WTC11 (cell line): ENCODE data around the gene PGPEP1.

ENCODE experiments used
- GRHL2 ChIP-seq: fragments of 250-450 bp; sonication (Bioruptor Pico); IDR thresholded peaks from 2 replicates; pipeline ENCODE4 v1.8.0; 2022; ENCODE audit warnings: mild to moderate bottlenecking, moderate library complexity; ENCODE audit not compliant: insufficient replicate concordance, severe bottlenecking
- NR3C1 ChIP-seq: sonication (generic); formaldehyde crosslinking; conservative IDR thresholded peaks from 2 replicates; pipeline ENCODE4 v1.8.1; 2023; ENCODE audit warnings: low read depth, mild to moderate bottlenecking, missing genetic modification reagents
- SP1 ChIP-seq: sonication (generic); formaldehyde crosslinking; conservative IDR thresholded peaks from 2 replicates; pipeline ENCODE4 v1.8.1; 2022; ENCODE audit warnings: missing genetic modification reagents
- ZNF416 ChIP-seq: fragments of 250-450 bp; sonication (Bioruptor Pico); IDR thresholded peaks from 2 replicates; pipeline ENCODE4 v1.9.0; 2021; ENCODE audit warnings: mild to moderate bottlenecking, inconsistent platforms
- TF ChIP-seq, protein P1 (sequence below): fragments of 200-600 bp; IDR thresholded peaks from 2 replicates; pipeline ENCODE4 v1.8.0; 2022; ENCODE audit warnings: antibody characterized with exemption
- TF ChIP-seq, protein P2 (sequence below): sonication (generic); formaldehyde crosslinking; IDR thresholded peaks from 2 replicates; pipeline ENCODE4 v1.8.0; 2022; ENCODE audit warnings: mild to moderate bottlenecking, missing genetic modification reagents
- TF ChIP-seq, protein P3 (sequence below): sonication (generic); formaldehyde crosslinking; IDR thresholded peaks from 2 replicates; pipeline ENCODE4 v1.8.0; 2023; ENCODE audit warnings: missing genetic modification reagents
- TF ChIP-seq, protein P4 (sequence below): sonication (generic); formaldehyde crosslinking; IDR thresholded peaks from 2 replicates; pipeline ENCODE4 v1.8.1; 2022; ENCODE audit warnings: low read depth, missing genetic modification reagents, borderline replicate concordance
- TF ChIP-seq, protein P5 (sequence below): fragments of 250-450 bp; sonication (Bioruptor Pico); IDR thresholded peaks from 2 replicates; pipeline ENCODE4 v2.1.2; 2022; ENCODE audit warnings: mild to moderate bottlenecking, moderate library complexity
- TF ChIP-seq, protein P6 (sequence below): sonication (generic); formaldehyde crosslinking; IDR thresholded peaks from 2 replicates; pipeline ENCODE4 v1.8.1; 2023; ENCODE audit warnings: mild to moderate bottlenecking, missing genetic modification reagents, moderate library complexity

DNA sequence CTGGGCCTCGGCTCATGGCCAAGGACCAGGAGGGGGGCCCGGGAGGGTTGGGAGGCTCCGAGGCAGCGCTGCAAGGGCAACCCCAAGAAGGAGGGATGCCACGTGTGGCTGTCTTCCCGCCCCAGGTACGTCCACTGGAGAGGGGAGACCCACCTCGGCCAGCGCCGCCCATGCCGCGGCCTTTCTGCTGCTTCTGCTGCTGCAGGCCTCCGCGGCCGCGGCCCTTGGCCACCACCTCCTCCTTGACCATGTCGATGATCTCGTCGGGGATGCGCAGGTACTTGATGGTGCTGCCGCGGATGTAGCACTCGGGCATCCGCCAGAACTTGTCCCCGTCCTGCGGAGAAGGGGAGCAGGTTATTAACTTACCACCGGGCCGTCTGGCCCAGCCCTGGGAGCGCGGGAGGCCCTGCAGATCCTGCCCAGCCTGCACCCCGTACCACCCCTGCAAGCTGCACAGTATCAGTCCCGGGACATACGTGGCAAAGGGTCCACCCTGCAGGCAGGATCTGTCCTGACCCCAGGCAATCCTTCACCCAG lies 30.8 kb upstream of the PGPEP1 start:
- TF ChIP-seq, protein P1, sequence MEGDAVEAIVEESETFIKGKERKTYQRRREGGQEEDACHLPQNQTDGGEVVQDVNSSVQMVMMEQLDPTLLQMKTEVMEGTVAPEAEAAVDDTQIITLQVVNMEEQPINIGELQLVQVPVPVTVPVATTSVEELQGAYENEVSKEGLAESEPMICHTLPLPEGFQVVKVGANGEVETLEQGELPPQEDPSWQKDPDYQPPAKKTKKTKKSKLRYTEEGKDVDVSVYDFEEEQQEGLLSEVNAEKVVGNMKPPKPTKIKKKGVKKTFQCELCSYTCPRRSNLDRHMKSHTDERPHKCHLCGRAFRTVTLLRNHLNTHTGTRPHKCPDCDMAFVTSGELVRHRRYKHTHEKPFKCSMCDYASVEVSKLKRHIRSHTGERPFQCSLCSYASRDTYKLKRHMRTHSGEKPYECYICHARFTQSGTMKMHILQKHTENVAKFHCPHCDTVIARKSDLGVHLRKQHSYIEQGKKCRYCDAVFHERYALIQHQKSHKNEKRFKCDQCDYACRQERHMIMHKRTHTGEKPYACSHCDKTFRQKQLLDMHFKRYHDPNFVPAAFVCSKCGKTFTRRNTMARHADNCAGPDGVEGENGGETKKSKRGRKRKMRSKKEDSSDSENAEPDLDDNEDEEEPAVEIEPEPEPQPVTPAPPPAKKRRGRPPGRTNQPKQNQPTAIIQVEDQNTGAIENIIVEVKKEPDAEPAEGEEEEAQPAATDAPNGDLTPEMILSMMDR: no peak
- TF ChIP-seq, protein P2, sequence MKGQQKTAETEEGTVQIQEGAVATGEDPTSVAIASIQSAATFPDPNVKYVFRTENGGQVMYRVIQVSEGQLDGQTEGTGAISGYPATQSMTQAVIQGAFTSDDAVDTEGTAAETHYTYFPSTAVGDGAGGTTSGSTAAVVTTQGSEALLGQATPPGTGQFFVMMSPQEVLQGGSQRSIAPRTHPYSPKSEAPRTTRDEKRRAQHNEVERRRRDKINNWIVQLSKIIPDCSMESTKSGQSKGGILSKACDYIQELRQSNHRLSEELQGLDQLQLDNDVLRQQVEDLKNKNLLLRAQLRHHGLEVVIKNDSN (CRISPR knock-in tag): no peak
- TF ChIP-seq NR3C1 (CRISPR knock-in tag) (no peak), GRHL2 (CRISPR knock-in tag) (no peak), SP1 (CRISPR knock-in tag) (no peak), ZNF416 (CRISPR knock-in tag) (no peak)
- TF ChIP-seq, protein P3, sequence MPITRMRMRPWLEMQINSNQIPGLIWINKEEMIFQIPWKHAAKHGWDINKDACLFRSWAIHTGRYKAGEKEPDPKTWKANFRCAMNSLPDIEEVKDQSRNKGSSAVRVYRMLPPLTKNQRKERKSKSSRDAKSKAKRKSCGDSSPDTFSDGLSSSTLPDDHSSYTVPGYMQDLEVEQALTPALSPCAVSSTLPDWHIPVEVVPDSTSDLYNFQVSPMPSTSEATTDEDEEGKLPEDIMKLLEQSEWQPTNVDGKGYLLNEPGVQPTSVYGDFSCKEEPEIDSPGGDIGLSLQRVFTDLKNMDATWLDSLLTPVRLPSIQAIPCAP (CRISPR knock-in tag): no peak
- TF ChIP-seq, protein P4, sequence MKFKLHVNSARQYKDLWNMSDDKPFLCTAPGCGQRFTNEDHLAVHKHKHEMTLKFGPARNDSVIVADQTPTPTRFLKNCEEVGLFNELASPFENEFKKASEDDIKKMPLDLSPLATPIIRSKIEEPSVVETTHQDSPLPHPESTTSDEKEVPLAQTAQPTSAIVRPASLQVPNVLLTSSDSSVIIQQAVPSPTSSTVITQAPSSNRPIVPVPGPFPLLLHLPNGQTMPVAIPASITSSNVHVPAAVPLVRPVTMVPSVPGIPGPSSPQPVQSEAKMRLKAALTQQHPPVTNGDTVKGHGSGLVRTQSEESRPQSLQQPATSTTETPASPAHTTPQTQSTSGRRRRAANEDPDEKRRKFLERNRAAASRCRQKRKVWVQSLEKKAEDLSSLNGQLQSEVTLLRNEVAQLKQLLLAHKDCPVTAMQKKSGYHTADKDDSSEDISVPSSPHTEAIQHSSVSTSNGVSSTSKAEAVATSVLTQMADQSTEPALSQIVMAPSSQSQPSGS (CRISPR knock-in tag): no peak
- TF ChIP-seq, protein P5, sequence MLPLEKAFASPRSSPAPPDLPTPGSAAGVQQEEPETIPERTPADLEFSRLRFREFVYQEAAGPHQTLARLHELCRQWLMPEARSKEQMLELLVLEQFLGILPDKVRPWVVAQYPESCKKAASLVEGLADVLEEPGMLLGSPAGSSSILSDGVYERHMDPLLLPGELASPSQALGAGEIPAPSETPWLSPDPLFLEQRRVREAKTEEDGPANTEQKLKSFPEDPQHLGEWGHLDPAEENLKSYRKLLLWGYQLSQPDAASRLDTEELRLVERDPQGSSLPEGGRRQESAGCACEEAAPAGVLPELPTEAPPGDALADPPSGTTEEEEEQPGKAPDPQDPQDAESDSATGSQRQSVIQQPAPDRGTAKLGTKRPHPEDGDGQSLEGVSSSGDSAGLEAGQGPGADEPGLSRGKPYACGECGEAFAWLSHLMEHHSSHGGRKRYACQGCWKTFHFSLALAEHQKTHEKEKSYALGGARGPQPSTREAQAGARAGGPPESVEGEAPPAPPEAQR (CRISPR knock-in tag): no peak
- TF ChIP-seq, protein P6, sequence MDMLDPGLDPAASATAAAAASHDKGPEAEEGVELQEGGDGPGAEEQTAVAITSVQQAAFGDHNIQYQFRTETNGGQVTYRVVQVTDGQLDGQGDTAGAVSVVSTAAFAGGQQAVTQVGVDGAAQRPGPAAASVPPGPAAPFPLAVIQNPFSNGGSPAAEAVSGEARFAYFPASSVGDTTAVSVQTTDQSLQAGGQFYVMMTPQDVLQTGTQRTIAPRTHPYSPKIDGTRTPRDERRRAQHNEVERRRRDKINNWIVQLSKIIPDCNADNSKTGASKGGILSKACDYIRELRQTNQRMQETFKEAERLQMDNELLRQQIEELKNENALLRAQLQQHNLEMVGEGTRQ (CRISPR knock-in tag): no peak
